NK-92 (cell line): ENCODE data around the gene PLEKHO2.

Experiments
- DNase-seq: peaks from one replicate; lab custom pipeline; 2025; ENCODE audit not compliant: unreplicated experiment; lab: John Stamatoyannopoulos, UW

Gene PLEKHO2

DNA sequence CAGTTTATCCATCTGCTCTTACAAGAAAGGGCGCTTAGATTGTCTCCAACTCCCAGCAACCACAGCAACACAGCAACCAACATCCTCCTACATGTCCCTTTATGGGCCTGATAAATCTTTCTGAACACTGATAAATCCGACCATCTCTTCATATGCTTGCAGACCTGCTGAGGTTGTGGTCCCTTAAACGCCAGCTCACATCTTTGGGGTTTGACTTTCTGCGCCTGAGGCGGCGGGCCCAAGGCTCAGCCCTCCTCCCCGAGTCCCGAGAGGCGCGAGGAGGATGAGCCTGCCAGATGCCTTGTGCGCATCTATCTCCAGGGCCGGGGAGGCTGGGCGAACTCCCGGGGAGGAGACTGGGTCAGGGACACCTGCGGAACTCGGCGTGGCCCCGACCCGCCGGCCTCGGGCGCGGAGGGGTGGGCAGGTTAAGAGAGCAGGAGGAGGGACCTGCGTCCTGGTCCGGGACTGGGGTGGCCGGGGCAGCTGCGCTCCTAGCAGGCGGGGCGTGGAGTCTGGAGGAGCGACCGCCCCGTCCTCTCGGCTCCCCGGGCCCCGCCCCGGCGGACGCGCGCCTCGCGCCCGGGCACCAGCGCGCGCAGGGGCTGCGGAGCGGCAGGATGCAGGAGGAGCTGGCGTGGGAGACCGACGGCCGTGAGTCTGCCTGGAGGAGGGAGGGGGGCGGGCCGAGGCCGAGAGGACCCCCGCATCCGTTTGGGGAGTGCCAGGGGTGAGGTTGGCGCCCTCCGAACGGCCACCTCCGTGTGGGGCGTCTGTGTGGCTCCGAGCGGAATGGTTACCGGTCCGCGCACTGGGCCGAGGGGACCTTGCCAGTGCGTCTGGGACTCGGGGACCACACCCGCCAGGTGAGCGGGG lies 69.8 kb downstream of the PLEKHO2 start, which contains the start of gene ANKDD1A:
Gene ANKDD1A (plus strand): TSS at position 592 of the 876 bp plus-strand sequence. CDS start 29 bp downstream, at position 621.
- no peak for DNase-seq

GRCh38 chr15:64912379-64913325 lies 70.9 kb downstream of the PLEKHO2 start:
- DNase-seq, result no peak

- no peak for DNase-seq
Observed at GRCh38 chr15:64915518-64916227, 74.0 kb downstream of the PLEKHO2 start.

DNA sequence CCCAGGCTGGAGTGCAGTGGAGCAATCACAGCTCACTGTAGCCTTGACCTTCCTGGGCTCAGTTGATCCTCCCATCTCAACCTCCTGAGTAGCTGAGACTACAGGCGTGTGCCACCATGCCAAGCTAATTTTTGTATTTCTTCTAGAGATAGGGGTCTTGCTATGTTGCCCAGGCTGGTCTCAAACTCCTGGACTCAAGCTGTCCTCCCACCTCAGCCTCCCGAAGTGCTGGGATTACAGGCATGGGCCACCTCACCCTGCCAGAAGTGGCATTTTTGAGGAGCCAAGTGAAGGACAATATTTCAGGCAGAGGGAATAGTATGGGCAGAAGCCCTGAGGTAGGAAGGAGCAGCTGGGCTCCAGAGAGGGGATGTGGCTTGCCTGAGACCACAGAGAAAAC lies 74.7 kb downstream of the PLEKHO2 start:
- no peak for DNase-seq

DNA sequence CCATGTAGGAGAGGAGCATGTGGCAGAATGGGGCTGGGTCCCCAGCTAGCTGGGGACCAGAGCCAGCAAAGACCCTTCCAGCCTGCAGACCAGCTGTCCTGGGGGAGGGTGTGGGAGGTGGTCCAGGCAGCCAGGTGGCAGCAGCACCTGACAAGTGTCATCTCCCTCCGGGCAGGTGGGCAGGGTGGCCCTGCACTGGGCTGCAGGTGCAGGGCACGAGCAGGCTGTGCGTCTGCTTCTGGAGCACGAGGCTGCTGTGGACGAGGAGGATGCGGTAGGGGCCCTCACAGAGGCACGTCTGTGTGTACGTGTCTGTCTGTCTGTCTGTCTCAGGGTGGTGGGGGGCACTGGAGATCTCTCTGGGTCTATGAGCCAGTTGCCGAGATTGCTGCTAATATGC lies 75.5 kb downstream of the PLEKHO2 start:
- no peak for DNase-seq
